AML-193 (cell line): ENCODE measurements around the gene COLGALT1.
"Not testable (repeated sequence)": the region's sequence is repeated elsewhere in the genome, so short reads cannot be mapped to it uniquely, and the experiment has no call there.

Source experiments
- DNase-seq, 2 experiments: peaks; one replicate each; lab custom pipeline; 2025; lab: John Stamatoyannopoulos, UW

The COLGALT1 gene

DNA sequence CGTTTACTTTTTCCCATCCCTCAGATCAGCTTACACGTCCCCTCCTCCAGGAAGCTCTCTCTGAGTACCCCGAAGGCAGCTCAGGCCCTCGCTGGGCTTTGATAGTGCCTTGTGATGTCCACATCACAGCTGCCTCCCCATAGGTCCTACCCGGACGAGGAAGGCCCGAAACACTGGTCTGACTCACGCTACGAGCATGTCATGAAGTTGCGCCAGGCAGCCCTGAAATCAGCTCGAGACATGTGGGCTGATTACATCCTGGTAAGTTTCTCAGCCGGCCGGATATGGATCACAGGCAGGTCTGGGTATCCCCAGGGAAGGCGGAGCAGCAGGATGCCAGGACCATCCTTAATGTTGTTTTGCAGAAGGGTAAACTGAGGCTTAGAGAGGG lies 4.8 kb downstream of the COLGALT1 start:
- DNase-seq, result no peak

DNA sequence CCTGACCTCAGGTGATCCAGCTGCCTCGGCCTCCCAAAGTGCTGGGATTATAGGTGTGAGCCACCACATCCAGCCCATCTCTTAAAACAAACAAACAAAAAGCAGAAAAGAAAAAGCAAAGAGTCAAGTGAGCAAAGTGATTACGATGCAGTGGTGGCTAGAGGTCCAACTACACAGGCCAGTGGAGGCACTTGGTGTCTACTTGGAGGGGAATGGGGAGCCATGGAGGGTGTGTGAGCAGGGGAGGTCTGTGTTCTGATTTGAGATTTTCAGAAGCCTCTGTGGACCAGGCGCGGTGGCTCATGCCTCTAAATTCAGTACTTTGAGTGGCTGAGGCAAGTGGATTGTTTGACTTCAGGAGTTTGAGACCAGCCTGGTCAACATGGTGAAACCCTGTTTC lies 6.6 kb downstream of the COLGALT1 start:
- no peak for DNase-seq

DNA sequence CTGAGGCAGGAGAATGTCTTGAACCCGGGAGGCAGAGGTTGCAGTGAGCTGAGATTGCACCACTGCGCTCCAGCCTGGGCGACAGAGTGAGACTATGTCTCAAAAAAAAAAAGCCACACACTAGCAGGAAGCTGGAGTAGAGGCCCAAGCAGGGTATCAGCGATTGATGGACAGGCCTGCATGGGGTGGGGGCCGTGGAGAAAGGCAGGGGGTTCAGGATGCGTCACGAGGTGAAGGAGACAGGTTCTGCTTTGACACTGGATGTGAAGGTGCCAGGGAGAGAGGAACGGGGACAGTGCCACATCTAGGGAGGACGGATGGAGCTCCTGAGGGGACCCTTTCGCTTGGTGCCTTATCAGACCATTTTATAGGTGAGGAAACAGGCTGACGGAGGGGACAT lies 7.1 kb downstream of the COLGALT1 start:
- no peak for DNase-seq

- DNase-seq, result no peak
Observed at GRCh38 chr19:17564781-17565180, 9.3 kb downstream of the COLGALT1 start.

GRCh38 chr19:17565611-17566010 lies 10.2 kb downstream of the COLGALT1 start:
- no peak for DNase-seq

DNA sequence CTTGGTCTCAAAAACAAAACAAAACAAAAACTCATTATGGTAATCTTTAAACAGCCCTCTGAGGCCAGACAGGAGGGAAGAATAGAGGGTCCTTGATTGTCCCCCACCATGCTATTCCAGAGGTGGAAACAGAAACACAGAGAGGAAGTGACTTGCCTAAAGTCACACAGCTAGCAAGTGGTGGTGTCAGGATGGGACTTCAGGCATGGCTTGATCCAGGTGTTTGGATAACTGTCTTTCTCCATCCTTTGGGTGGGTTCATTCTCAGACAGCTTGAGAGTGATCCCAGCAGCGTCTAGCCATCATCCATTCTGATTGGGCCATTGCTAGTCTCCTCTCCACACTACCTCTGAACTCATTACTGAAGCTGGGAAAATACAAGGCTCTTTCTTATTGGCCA lies 12.5 kb downstream of the COLGALT1 start:
- no peak for DNase-seq

DNA sequence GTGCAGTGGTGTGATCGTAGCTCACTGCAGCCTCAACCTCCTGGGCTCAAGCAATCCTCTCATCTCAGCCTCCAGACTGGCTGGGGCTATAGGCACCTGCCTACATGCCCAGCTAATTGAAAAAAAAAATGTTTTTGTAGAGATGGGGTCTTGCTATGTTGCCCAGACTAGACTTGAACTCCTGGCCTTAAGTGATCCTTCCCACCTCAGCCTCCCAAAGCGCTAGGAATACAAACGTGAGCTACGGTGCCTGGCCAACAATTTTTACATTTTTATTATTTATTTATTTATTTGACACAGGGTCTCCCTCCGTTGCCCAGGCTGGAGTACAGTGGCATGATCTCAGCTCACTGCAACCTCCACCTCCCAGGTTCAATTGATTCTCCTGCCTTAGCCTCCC lies 14.8 kb downstream of the COLGALT1 start:
- DNase-seq, result not testable (repeated sequence)

GRCh38 chr19:17570791-17571190 lies 15.3 kb downstream of the COLGALT1 start:
- no peak for DNase-seq

DNA sequence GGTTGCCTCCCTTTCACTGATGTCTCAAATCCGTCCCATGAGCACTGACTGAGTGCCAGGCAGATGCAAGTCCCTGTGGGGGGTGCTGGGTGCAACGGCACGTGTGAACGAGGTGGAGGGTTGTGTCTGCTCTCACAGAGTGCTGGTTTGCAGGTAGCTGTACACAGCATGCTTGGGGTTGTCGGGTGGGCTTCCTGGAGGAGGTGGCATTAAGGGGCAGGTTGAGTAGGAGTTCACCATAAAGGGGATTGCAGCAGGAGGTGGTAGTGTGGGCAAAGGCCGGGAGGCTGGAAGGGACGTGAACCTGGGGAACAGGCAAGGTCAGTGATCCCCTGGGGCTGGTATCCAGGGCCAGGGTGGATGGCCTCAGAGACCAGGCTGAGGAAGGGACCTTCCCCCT lies 17.2 kb downstream of the COLGALT1 start:
- no peak for DNase-seq

DNA sequence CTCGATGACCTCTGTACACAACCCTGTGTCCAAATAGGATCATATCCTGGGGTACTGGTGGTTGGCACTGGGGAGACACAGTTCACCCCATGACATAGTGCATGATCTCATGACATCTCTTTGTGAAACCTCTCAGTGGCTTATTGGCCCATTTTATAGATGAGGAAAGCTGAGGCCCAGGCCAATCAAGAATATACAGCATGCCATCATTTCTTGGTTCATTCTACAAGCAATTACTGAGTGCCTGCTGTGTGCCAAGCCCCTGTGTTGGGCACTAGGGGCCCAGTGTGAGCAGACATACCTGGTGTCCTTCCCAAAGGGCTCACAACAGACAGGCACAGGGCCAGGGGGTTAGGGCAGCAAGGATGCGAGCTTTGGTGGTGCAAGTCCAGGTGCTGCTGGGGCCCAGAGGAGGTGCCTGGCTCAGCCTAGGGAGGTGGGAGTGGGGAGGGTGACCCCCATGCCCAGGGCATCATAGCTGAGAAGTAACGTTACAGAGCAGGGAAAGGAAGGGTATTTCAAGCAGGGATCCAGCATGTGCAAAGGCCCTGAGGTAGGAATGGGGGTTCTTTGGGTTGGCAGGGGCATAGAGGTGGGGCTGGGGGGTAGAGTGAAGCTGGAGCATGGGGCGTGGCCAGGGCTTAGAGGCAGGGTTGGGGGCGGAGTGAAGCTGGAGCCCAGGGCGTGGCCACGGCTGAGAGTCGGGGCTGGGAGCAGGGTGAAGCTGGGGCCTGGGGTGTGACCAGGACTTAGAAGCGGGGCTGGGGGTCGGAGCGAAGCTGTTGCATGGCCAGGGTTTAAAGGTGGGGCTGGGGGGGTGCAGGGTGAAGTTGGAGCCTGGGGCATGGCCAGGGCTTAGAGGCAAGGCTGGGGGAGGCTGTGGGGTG lies 20.7 kb downstream of the COLGALT1 start:
- DNase-seq, result no peak

DNA sequence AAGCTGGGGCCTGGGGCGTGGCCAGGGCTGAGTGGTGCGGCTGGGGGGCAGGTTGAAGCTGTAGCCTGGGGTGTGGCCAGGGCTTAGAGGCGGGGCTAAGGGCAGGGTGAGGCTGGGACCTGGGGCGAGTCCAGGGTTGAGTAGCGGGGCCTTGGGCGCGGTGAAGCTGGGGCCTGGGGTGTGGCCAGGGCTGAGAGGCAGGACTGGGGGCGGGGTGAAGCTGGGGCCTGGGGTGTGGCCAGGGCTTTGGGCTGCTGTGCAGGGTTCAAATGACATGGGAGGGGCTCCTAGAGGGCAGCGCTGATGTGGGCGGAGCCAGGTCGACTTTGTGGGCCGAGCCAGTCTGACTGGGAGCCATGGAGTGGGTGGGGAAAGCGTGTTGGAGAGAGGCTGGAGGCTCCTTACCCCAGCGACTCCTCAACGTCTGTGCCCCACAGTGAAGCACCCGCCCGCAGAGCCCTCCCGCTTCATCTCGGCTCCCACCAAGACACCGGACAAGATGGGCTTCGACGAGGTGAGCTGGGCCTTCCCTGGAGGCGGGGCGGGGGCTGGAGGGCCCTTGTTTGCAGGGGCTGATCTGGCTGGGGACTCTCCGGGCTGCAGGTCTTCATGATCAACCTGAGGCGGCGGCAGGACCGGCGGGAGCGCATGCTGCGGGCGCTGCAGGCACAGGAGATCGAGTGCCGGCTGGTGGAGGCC lies 21.5 kb downstream of the COLGALT1 start:
- DNase-seq, result no peak

GRCh38 chr19:17577457-17578097 lies 22.1 kb downstream of the COLGALT1 start:
- no peak for DNase-seq

- DNase-seq, result no peak
Observed at GRCh38 chr19:17579661-17580244, 24.3 kb downstream of the COLGALT1 start.

- no peak for DNase-seq
Observed at GRCh38 chr19:17580470-17581144, 25.2 kb downstream of the COLGALT1 start.

DNA sequence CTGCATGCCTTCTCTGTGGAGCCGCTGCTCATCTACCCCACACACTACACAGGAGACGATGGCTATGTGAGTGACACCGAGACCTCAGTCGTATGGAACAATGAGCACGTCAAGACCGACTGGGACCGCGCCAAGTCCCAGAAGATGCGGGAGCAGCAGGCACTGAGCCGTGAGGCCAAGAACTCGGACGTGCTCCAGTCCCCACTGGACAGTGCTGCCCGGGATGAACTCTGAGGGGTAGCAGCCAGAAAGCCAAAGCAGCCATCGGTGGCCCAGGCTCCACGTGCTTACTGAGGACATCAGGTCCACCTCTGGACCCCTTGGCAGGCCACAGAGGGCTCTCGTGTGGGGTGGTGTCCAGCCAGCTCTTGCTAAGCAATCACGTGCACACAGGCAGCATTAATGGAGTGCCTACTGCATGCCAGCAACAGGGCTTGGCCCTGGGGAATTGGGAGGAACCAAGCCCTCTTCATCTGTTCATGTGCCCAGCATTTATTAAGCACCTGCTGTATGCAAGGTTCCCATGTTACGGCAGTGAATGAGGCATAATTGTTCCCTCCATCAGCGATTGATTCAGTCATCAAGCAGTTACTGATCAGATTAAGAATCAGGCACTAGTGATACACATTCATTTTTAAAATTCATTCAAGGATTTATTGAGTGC lies 25.9 kb downstream of the COLGALT1 start:
- no peak for DNase-seq

DNA sequence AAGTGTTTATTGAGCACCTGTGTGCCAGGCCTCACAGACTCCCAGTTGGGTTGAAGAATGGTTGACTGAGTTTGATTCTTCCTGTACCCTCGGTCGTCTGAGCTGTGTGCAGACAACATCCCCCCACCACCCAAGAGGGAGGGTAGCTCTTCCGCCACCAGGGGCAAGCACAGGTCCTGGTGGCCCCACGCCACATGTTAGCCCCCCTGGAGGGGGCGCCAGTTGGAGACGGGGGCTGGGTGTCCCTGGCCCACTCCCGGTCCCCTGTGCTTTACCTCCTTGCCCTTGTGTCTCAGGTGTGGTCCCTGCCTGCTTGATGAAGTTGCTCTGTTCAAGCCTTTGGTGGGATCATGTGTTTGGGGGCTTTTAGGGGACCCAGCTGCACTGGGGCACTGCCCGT lies 27.2 kb downstream of the COLGALT1 start:
- no peak for DNase-seq

DNA sequence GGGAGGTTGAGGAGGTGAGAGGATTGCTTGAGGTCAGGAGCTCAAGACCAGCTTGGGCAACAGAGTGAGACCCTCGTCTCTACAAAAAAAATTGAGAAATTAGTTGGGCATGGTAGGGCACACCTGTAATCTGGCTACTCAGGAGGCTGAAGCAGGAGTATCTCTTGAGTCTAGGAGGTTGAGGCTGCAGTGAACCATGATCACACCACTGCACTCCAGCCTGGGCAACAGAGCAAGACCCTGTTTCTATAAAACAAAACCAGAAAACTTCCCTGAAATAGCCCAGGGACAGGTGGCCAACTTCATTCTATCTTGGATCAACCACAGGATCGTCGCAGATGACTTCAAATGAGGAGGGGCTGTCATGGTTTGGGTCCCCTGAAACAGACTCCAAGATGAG lies 28.7 kb downstream of the COLGALT1 start:
- no peak for DNase-seq

DNA sequence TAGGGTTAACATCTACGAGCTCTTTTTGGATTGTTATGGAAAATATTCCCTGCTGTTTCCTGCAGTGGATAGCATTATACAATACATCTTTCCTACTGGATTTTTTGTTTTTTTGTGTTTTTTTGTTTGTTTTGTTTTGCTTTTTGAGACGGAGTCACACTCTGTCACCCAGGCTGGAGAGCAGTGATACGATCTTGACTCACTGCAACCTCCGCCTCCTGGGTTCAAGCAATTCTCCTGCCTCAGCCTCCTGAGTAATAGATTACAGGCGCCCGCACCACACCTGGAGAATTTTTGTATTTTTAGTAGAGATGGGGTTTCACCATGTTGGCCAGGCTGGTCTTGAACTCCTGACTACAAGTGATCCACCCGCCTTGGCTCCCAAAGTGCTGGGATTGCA lies 29.9 kb downstream of the COLGALT1 start:
- not testable (repeated sequence) for DNase-seq

GRCh38 chr19:17590866-17591265 lies 35.4 kb downstream of the COLGALT1 start:
- DNase-seq, result no peak

DNA sequence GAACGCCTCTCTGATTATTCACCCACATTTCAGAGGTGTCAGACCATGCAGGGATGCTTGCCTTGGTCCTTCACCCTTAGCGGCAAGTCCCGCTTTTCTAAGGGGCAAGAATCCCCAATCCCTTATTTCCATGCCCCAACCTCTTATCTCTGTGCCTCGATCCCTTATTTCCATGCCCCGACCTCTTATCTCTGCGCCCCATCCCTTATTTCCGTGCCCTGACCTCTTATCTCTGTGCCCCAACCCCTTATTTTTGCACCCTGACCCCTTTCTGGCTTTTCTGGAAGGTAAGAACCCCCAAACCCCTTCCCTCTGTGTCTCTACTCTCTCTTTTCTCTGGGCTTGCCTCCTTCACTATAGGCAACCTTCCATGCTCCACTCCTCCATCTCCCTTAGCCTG lies 38.8 kb downstream of the COLGALT1 start:
- not testable (repeated sequence) for DNase-seq

DNA sequence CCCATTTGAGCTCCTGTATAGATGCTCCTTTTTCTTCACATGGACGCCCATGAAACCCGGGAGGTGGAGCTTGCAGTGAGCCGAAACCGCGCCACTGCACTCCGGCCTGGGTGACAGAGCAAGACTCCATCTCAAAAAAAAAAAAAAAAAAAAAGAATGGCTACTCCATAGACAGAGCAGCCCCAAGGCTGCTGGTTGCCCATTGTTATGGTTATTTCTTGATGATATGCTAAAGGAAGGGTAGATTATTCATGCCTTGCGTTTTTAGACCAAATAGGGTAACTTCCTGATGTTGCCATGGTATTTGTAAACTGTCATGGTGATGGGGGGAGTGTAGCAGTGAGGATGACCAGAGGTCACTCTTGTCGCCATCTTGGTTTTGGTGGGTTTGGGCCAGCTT lies 42.6 kb downstream of the COLGALT1 start:
- not testable (repeated sequence) for DNase-seq
